Pancreas (tissue), 10 donors: Measurements from ENCODE around the gene TIGAR. TPM values are rescaled to one million over a fixed set of nuclear protein-coding genes. Genes with fewer than 3 reads are reported as not detected.

Experiments used
- ATAC-seq, 4 donors: fragments of 200-7000 bp; cut with Tn5 transposase; one replicate each; pipeline versions ENCODE4 v1.8.0 to v1.9.1; 2020; ENCODE audit warnings: mild to moderate bottlenecking in 4 of 4, moderate library complexity in 4 of 4
- DNase-seq, 6 donors: peaks; one replicate each; pipeline ENCODE4 v3.0.0-alpha.2; 2020
- FAIRE-seq: peaks from 2 replicates; lab custom pipeline; 2012; peaks lifted over from hg19 to GRCh38; lab: Jason Lieb, UNC
- H3K27ac ChIP-seq, 4 donors: fragments of 200-600 bp; sonication (generic); 1 replicate in 3 of 4; 2 replicates in 1 of 4; pipeline versions ENCODE4 v1.5.0 to v1.8.0; 2020
- H3K27me3 ChIP-seq, 4 donors: fragments of 200-600 bp; one replicate each; pipeline ENCODE4 v1.8.0; 2021
- H3K36me3 ChIP-seq, 3 donors: fragments of 200-600 bp; sonication (generic) in 1 of 3; one replicate each; pipeline versions ENCODE4 v1.5.0 to v1.8.0; 2020 to 2021
- H3K4me1 ChIP-seq, 3 donors: fragments of 200-600 bp; one replicate each; pipeline ENCODE4 v1.8.0; 2021
- H3K4me3 ChIP-seq, 4 donors: fragments of 200-600 bp; sonication (generic) in 2 of 4; one replicate each; pipeline versions ENCODE4 v1.5.0 to v1.8.0; 2020 to 2021
- H3K9me3 ChIP-seq, 4 donors: fragments of 200-600 bp; one replicate each; pipeline ENCODE4 v1.8.0; 2021
- CTCF ChIP-seq, 4 donors: fragments of 200-600 bp; sonication (generic) in 3 of 4; IDR thresholded peaks; one replicate each; pipeline versions ENCODE4 v1.5.0 to v1.8.0; 2021; ENCODE audit warnings: antibody characterized with exemption in 4 of 4
- WGBS, 2 donors: extraction: QIAGEN DNeasy Blood & Tissue Kit; methylation state at CpG; one replicate each; pipeline ENCODE4 v1.1.7; 2013; 5-methylcytosine and 5-hydroxymethylcytosine counted together
- intact Hi-C, 3 donors: fragments of 100-400 bp; cut with DNase I; formaldehyde crosslinking; loops; one replicate each; pipeline versions ENCODE4 v1.11.1 to v1.14.2; 2022
- polyA plus RNA-seq, 2 donors: library from polyadenylated mRNA; stranded (reverse); fragments of 200-250 nt; gene quantifications; one replicate each; pipeline ENCODE4 v1.2.3, GENCODE V29; 2013
- total RNA-seq, 6 donors: library from RNA; stranded (reverse); fragmentation: NEBNext Ultra II Directional in 4 of 6; extraction: Animal tissue kit (Norgen Biotek cat#: 25700) in 4 of 6; gene quantifications; one replicate each; pipeline versions ENCODE4 v1.2.1 to v1.2.4, GENCODE V29; 2021 to 2023
- donor health status: healthy with polysubstance abuse.
- donor health status: DM: no; HTN: no; CAD: no; lungs with moderate emphysema.
- donor health status: DM: no; HTN: no; CAD: no.
- donor health status: control.
- donor health status: control.
- donor health status: Bipolar disorder and iron deficiency.
- donor health status: DM: yes; HTN: yes; CAD: no.
- donor health status: DM: no; HTN: no; CAD: no.
- donor health status: DM: no; HTN: no; CAD: no.
- donor health status: DM: yes; HTN: yes; CAD: no.

The TIGAR gene
- total and polyA plus RNA-seq, 8 donors = 0.51 to 5.5 (median 1.8) TPM

GRCh38 chr12:4325966-4326365, 5.0 kb downstream of the TIGAR start:
- Histone ChIP-seq H3K27me3 (no peaks in the 10 kb centered on the region), H3K36me3 (no peaks in the 10 kb centered on the region), H3K9me3 (no peaks in the 10 kb centered on the region), H3K4me1 (peaks cover 0 to 8% (median 0%) of the 10 kb centered on the region in 3 donors), H3K4me3 (no peak overlapping the region), H3K27ac (no peak overlapping the region)
- intact Hi-C loops = no loop called here
- FAIRE-seq (no peak), ATAC-seq (no peak), DNase-seq (no peak)
- 81 to 90% methylated on average over 3 of the region's 3 CpGs for WGBS, 2 donors
- no peak for TF ChIP-seq CTCF (IDR thresholded peaks at IDR 0.05)

- DNase-seq (no peak), FAIRE-seq (no peak), ATAC-seq (no peak)
- Histone ChIP-seq H3K4me1 (peaks cover 0 to 2% (median 0%) of the 10 kb centered on the region in 3 donors), H3K36me3 (no peaks in the 10 kb centered on the region), H3K9me3 (no peaks in the 10 kb centered on the region), H3K4me3 (no peak overlapping the region), H3K27ac (no peak overlapping the region), H3K27me3 (no peaks in the 10 kb centered on the region)
- 95 to 100% methylated on average over 2 of the region's 2 CpGs for WGBS, 2 donors
- intact Hi-C loops = no loop called here
- TF ChIP-seq CTCF (IDR thresholded peaks at IDR 0.05) = no peak
These were observed 6.3 kb downstream of the TIGAR start for GRCh38 chr12:4327293-4327692.

GRCh38 chr12:4330203-4330602, 9.2 kb downstream of the TIGAR start:
- Histone ChIP-seq H3K4me1 (no peaks in the 10 kb centered on the region), H3K27me3 (no peaks in the 10 kb centered on the region), H3K36me3 (no peaks in the 10 kb centered on the region), H3K27ac (no peak overlapping the region), H3K9me3 (no peaks in the 10 kb centered on the region), H3K4me3 (no peak overlapping the region)
- intact Hi-C loops = no loop called here
- ATAC-seq = no peak
- DNase-seq = no peak
- WGBS, 2 donors = 98 to 99% methylated on average over 3 of the region's 3 CpGs
- no peak for FAIRE-seq
- no peak for TF ChIP-seq CTCF (IDR thresholded peaks at IDR 0.05)

- no peak for FAIRE-seq
- H3K4me1 ChIP-seq = no peaks in the 10 kb centered on the region
- WGBS, 2 donors = 42 to 70% methylated on average over 1 of the region's 1 CpG
- no peak overlapping the region for H3K27ac ChIP-seq
- H3K9me3 ChIP-seq = no peaks in the 10 kb centered on the region
- no peaks in the 10 kb centered on the region for H3K27me3 ChIP-seq
- H3K36me3 ChIP-seq = no peaks in the 10 kb centered on the region
- ATAC-seq = no peak
- TF ChIP-seq CTCF (IDR thresholded peaks at IDR 0.05) = no peak
- no peak overlapping the region for H3K4me3 ChIP-seq
- intact Hi-C loops = no loop called here
- DNase-seq = no peak
These were observed 10.2 kb downstream of the TIGAR start for GRCh38 chr12:4331221-4331620.

- Histone ChIP-seq H3K27ac (no peak overlapping the region), H3K27me3 (no peaks in the 10 kb centered on the region), H3K4me3 (no peak overlapping the region), H3K9me3 (no peaks in the 10 kb centered on the region), H3K4me1 (no peaks in the 10 kb centered on the region), H3K36me3 (no peaks in the 10 kb centered on the region)
- 67 to 74% methylated on average over 4 of the region's 4 CpGs for WGBS, 2 donors
- FAIRE-seq (no peak), DNase-seq (no peak), ATAC-seq (no peak)
- intact Hi-C loops = no loop called here
- no peak for TF ChIP-seq CTCF (IDR thresholded peaks at IDR 0.05)
These were observed 10.8 kb downstream of the TIGAR start for GRCh38 chr12:4331842-4332241.
